Naive thymus-derived CD4-positive, alpha-beta T cell (primary cell): ENCODE results near the gene LGI2. TPM values are rescaled to one million over a fixed set of nuclear protein-coding genes. Genes with fewer than 3 reads are reported as not detected.

ENCODE experiments used
- ATAC-seq: fragments of 150-1000 bp; cut with Tn5 transposase; 2 replicates; pipeline ENCODE4 v1.10.0; 2021; ENCODE audit warnings: mild to moderate bottlenecking, moderate library complexity
- CTCF ChIA-PET: fragments of 350-600 bp; sonication (Branson Sonifier 250); formaldehyde crosslinking; loops from one replicate; lab custom pipeline; 2021; ENCODE audit warnings: antibody characterized with exemption; lab: Charles Lee
- POLR2A ChIA-PET: fragments of 350-600 bp; sonication (Branson Sonifier 250); formaldehyde crosslinking; loops from one replicate; lab custom pipeline; 2021; ENCODE audit warnings: antibody characterized with exemption, inconsistent platforms; lab: Charles Lee
- DNase-seq, 9 donors: peaks; one replicate each; pipeline versions ENCODE4 v3.0.0 to v3.0.0-alpha.2; 2020 to 2022; ENCODE audit warnings: mixed read lengths in 1 of 9
- H3K27ac ChIP-seq: one replicate; pipeline ENCODE4 v1.7.0; 2013; ENCODE audit warnings: mild to moderate bottlenecking, low read depth, low read length, moderate library complexity
- H3K27me3 ChIP-seq, 2 donors: one replicate each; pipeline ENCODE4 v1.7.0; 2013; ENCODE audit warnings: low read length in 2 of 2, mild to moderate bottlenecking in 2 of 2, moderate library complexity in 2 of 2; ENCODE audit not compliant: control insufficient read depth in 2 of 2, insufficient read depth in 2 of 2
- H3K36me3 ChIP-seq, 3 experiments: 1 replicate in 2 of 3; 2 replicates in 1 of 3; pipeline ENCODE4 v1.7.0; 2013; ENCODE audit warnings: low read length in 3 of 3, mild to moderate bottlenecking in 3 of 3, moderate library complexity in 1 of 3; ENCODE audit not compliant: insufficient read depth in 3 of 3, control insufficient read depth in 2 of 3
- H3K4me1 ChIP-seq, 2 donors: one replicate each; pipeline ENCODE4 v1.7.0; 2013; ENCODE audit warnings: low read length in 2 of 2, mild to moderate bottlenecking in 2 of 2, moderate library complexity in 1 of 2; ENCODE audit not compliant: control insufficient read depth in 2 of 2, insufficient read depth in 2 of 2
- H3K4me3 ChIP-seq: 2 replicates; pipeline ENCODE4 v1.7.0; 2013; ENCODE audit warnings: mild to moderate bottlenecking, low read length
- H3K9me3 ChIP-seq, 3 experiments: 1 replicate in 2 of 3; 2 replicates in 1 of 3; pipeline ENCODE4 v1.7.0; 2013; ENCODE audit warnings: low read length in 3 of 3; ENCODE audit not compliant: control insufficient read depth in 2 of 3
- H3K27ac Mint-ChIP-seq, 9 donors: one replicate each; pipeline ENCODE4 v1.8.0; 2020 to 2022; ENCODE audit warnings: mixed read lengths in 9 of 9, mild to moderate bottlenecking in 8 of 9, moderate library complexity in 5 of 9, inconsistent platforms in 2 of 9
- H3K27me3 Mint-ChIP-seq, 5 donors: one replicate each; pipeline ENCODE4 v1.8.0; 2021 to 2022; ENCODE audit warnings: mixed read lengths in 5 of 5, mild to moderate bottlenecking in 1 of 5
- H3K36me3 Mint-ChIP-seq, 5 donors: one replicate each; pipeline ENCODE4 v1.8.0; 2020 to 2022; ENCODE audit warnings: mixed read lengths in 5 of 5, mild to moderate bottlenecking in 3 of 5, inconsistent platforms in 1 of 5
- H3K4me1 Mint-ChIP-seq, 7 donors: one replicate each; pipeline ENCODE4 v1.8.0; 2020 to 2022; ENCODE audit warnings: mixed read lengths in 7 of 7, mild to moderate bottlenecking in 3 of 7, inconsistent platforms in 1 of 7
- H3K4me3 Mint-ChIP-seq, 10 donors: one replicate each; pipeline ENCODE4 v1.8.0; 2020 to 2022; ENCODE audit warnings: mild to moderate bottlenecking in 10 of 10, mixed read lengths in 10 of 10, moderate library complexity in 6 of 10, inconsistent platforms in 2 of 10
- H3K9me3 Mint-ChIP-seq, 11 donors: one replicate each; pipeline ENCODE4 v1.8.0; 2020 to 2022; ENCODE audit warnings: mixed read lengths in 11 of 11, mild to moderate bottlenecking in 4 of 11, inconsistent platforms in 1 of 11, moderate library complexity in 1 of 11
- intact Hi-C, 2 donors: fragments of 100-400 bp; cut with micrococcal nuclease; formaldehyde crosslinking; loops; one replicate each; pipeline ENCODE4 v1.15.1; 2023
- polyA plus RNA-seq, 2 donors: library from polyadenylated mRNA; unstranded; fragments of 300-500 nt; fragmentation: Illumina TruSeq; gene quantifications; one replicate each; pipeline ENCODE4 v1.2.3, GENCODE V29; 2021
- total RNA-seq, 6 experiments: library from RNA in 5 of 6; stranded (reverse) in 5 of 6; gene quantifications; 1 replicate in 5 of 6; 2 replicates in 1 of 6; pipeline ENCODE4 v1.2.3 and lab custom pipeline; 2021 to 2026

Gene LGI2, protein sequence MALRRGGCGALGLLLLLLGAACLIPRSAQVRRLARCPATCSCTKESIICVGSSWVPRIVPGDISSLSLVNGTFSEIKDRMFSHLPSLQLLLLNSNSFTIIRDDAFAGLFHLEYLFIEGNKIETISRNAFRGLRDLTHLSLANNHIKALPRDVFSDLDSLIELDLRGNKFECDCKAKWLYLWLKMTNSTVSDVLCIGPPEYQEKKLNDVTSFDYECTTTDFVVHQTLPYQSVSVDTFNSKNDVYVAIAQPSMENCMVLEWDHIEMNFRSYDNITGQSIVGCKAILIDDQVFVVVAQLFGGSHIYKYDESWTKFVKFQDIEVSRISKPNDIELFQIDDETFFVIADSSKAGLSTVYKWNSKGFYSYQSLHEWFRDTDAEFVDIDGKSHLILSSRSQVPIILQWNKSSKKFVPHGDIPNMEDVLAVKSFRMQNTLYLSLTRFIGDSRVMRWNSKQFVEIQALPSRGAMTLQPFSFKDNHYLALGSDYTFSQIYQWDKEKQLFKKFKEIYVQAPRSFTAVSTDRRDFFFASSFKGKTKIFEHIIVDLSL
- total RNA-seq, result not detected
- not detected for polyA plus RNA-seq
- not detected for total RNA-seq (lab: John Stamatoyannopoulos, UW)

DNA sequence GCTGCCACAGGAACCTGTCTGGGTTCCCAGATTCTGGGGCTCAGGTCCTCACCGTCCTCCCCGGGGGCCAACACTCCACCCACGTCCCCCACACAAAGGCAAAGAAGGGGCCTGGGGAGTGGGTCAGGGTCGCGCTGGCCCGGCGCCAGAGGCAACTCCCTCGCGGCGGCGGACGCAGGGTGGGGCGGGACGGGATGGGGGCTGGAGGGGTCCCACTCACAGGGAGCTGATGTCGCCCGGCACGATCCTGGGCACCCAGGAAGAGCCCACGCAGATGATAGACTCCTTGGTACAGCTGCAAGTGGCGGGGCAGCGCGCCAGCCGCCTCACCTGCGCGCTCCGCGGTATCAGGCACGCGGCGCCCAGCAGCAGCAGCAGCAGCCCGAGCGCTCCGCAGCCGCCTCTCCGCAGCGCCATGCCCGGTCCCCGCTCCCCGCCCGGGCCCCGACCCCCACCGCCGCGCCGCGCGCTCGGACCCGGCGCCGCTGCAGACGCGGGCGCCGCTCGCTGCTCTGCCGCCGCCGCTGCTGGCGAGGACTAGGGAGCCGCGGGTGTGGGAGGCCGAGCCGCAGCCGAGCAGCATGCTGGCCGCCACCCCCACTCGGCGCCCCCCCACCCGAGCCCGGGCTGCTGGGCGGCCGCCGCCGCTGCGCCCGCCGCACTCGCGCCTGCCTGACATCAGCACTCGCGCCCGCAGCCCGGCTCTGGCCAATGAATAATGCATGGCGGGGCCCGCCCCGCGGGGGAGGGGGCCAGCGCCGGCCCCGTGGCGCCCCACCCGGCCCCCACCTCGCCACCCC lies at the start of gene LGI2:
Gene LGI2, minus strand, starts transcription at position 670 of the 800 bp plus-strand sequence. Its CDS starts 253 bp downstream, at position 417.
- Mint-ChIP-seq H3K36me3 (no peaks in the 10 kb centered on the region), H3K4me1 (peaks cover 0 to 10% (median 6%) of the 10 kb centered on the region in 7 donors), H3K4me3 (peak within 1 kb of the TSS; percentile 9 to 71 (median 44)), H3K27ac (no peak within 1 kb of the TSS), H3K9me3 (peaks cover 5 to 19% (median 11%) of the 10 kb centered on the region in 11 donors), H3K27me3 (peaks cover 65 to 83% (median 73%) of the 10 kb centered on the region in 5 donors)
- peaks cover 0 to 4% of the 10 kb centered on the region in 2 donors for H3K27me3 ChIP-seq
- ChIA-PET CTCF (no interaction called here), POLR2A (no interaction called here)
- H3K4me3 ChIP-seq, result no peak within 1 kb of the TSS
- no peak within 1 kb of the TSS for H3K27ac ChIP-seq
- H3K4me1 ChIP-seq, result no peaks in the 10 kb centered on the region
- H3K9me3 ChIP-seq, result no peaks in the 10 kb centered on the region
- intact Hi-C loops, result no loop called here
- no peaks in the 10 kb centered on the region for H3K36me3 ChIP-seq
- peak; percentile 10 for ATAC-seq
- no peak for DNase-seq

DNA sequence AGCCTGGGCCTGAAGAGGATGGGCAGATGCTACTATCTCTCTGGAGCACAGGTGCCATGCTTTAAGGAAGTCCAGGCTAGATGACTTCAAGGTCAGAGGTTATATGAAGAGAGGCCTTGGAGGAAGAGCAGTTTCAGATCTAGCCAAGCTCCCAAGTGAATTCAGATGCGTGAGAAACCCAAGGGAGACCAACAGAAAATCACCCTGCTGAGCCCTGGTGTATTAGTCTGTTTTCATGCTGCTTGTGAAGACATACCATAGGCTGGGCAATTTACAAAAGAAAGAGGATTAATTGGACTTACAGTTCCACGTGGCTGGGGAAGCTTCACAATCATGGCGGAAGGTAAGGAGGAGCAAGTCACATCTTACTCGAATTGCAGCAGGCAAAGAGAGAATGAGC lies 47.8 kb upstream of the LGI2 start:
- CTCF ChIA-PET, result no interaction called here

DNA sequence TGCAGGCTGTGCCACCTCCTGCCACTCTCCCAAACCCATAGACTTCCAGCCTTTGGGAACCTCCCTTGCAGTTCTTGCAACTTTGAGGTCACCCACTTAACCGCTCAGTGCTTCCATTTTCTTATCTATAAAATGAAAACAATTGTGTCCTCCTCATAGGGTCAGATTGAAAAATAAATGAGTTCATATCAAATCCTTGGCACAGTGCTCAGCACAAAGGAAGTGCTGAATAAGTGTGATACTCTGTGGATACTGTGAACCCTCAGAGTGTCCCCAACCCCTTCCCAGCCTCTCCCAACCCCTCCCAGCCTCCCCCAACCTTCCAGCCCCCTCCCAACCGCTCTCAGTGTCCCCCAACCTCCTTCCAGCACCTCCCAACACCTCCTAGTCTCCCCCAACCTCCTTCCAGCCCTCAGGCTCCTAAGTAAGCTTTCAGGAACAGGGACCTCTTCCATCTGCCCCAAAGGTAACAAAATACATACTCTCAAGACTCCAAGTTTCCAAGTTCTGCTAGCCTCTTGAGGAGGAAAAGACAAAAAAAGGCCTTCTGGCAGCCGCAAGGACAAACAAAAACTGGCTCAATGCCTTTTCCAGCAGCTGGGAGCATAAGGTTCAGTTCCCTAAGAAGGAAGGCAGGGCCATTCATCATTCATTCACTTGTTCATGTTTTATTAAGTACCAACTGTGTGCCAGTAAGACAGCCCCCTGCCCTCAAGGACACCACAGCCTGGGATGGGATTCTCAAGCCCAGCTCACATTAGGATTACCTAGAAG lies 46.1 kb upstream of the LGI2 start:
- no peaks in the 10 kb centered on the region for H3K27me3 ChIP-seq
- no peak for ATAC-seq
- Mint-ChIP-seq H3K36me3 (no peaks in the 10 kb centered on the region), H3K27me3 (peaks cover 10 to 30% (median 24%) of the 10 kb centered on the region in 5 donors), H3K27ac (no peak overlapping the region), H3K4me1 (no peaks in the 10 kb centered on the region), H3K4me3 (no peak overlapping the region), H3K9me3 (peaks cover 0 to 6% (median 1%) of the 10 kb centered on the region in 11 donors)
- CTCF ChIA-PET, result no interaction called here
- H3K36me3 ChIP-seq, result no peaks in the 10 kb centered on the region
- intact Hi-C loops, result no loop called here
- no peak for DNase-seq
- no peak overlapping the region for H3K27ac ChIP-seq
- H3K4me1 ChIP-seq, result no peaks in the 10 kb centered on the region
- no peaks in the 10 kb centered on the region for H3K9me3 ChIP-seq
- no peak overlapping the region for H3K4me3 ChIP-seq
- POLR2A ChIA-PET, result no interaction called here

More for the DNA sequence above, 47.8 kb upstream of the LGI2 start:
- ATAC-seq, result no peak
- H3K4me3 ChIP-seq, result no peak overlapping the region
- Mint-ChIP-seq H3K4me1 (no peaks in the 10 kb centered on the region), H3K4me3 (no peak overlapping the region), H3K9me3 (peaks cover 0 to 3% (median 0%) of the 10 kb centered on the region in 11 donors), H3K27me3 (peaks cover 8 to 35% (median 32%) of the 10 kb centered on the region in 5 donors), H3K36me3 (no peaks in the 10 kb centered on the region), H3K27ac (no peak overlapping the region)
- H3K9me3 ChIP-seq, result no peaks in the 10 kb centered on the region
- DNase-seq, result no peak
- no peaks in the 10 kb centered on the region for H3K36me3 ChIP-seq
- no peaks in the 10 kb centered on the region for H3K4me1 ChIP-seq
- POLR2A ChIA-PET, result no interaction called here
- intact Hi-C loops, result no loop called here
- no peak overlapping the region for H3K27ac ChIP-seq
- no peaks in the 10 kb centered on the region for H3K27me3 ChIP-seq

DNA sequence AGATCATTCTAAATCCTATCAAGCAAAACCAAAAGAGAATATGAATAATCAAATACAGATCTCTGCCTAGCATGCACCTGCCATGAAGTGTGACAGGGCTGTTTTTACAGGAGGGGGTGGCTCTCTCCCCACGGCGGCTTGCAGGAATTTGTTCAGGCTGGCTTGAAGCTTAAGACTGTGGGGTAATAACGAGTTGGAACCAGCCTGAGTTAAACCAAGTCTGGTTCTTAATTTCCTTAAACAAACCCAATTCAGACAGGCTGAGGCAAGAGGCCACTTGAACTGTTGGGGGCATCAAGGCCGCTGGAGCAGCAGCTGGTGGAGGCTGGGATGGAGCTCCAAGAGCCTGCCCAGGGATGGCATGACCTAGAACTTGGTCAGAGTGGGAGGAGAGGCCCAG lies 45.1 kb upstream of the LGI2 start:
- ChIA-PET POLR2A (no interaction called here), CTCF (no interaction called here)
- ATAC-seq (no peak), DNase-seq (no peak)
- no peak overlapping the region for H3K4me3 Mint-ChIP-seq
- H3K9me3 ChIP-seq, result no peaks in the 10 kb centered on the region
- no peaks in the 10 kb centered on the region for H3K36me3 ChIP-seq
- no peaks in the 10 kb centered on the region for H3K4me1 ChIP-seq
- H3K9me3 Mint-ChIP-seq, result peaks cover 0 to 6% (median 1%) of the 10 kb centered on the region in 11 donors
- H3K4me1 Mint-ChIP-seq, result no peaks in the 10 kb centered on the region
- no peak overlapping the region for H3K27ac Mint-ChIP-seq
- no peak overlapping the region for H3K27ac ChIP-seq
- H3K27me3 ChIP-seq, result no peaks in the 10 kb centered on the region
- H3K4me3 ChIP-seq, result no peak overlapping the region
- H3K27me3 Mint-ChIP-seq, result peaks cover 10 to 30% (median 21%) of the 10 kb centered on the region in 5 donors
- intact Hi-C loops, result no loop called here
- no peaks in the 10 kb centered on the region for H3K36me3 Mint-ChIP-seq

DNA sequence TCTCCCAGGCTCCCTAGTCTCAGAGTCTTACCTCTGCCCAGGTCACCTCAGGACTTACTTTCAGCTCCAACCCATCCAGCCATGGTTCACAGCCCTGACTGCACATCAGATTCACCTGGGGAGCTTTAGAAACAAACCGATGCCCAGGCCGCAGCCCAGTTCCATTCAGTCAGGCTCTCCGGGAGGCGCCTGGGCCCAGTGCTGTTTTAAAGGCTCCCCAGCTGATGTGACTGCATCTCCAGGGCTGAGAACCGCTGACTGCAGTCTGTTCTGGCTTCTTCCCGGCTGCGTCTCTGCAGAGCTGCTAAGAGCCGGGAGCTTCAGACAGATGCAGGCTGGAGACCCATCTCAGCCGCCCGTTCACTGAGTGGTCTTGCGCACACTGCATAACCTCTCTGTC lies 44.4 kb upstream of the LGI2 start:
- H3K4me1 ChIP-seq, result no peaks in the 10 kb centered on the region
- no peaks in the 10 kb centered on the region for H3K9me3 ChIP-seq
- ChIA-PET CTCF (no interaction called here), POLR2A (no interaction called here)
- H3K4me3 Mint-ChIP-seq, result no peak overlapping the region
- H3K4me3 ChIP-seq, result no peak overlapping the region
- intact Hi-C loops, result no loop called here
- H3K27me3 ChIP-seq, result no peaks in the 10 kb centered on the region
- peaks cover 0 to 6% (median 1%) of the 10 kb centered on the region in 11 donors for H3K9me3 Mint-ChIP-seq
- no peaks in the 10 kb centered on the region for H3K36me3 ChIP-seq
- no peak for ATAC-seq
- H3K4me1 Mint-ChIP-seq, result no peaks in the 10 kb centered on the region
- H3K27ac ChIP-seq, result no peak overlapping the region
- no peak overlapping the region for H3K27ac Mint-ChIP-seq
- no peaks in the 10 kb centered on the region for H3K36me3 Mint-ChIP-seq
- peaks cover 8 to 32% (median 25%) of the 10 kb centered on the region in 5 donors for H3K27me3 Mint-ChIP-seq
- no peak for DNase-seq

DNA sequence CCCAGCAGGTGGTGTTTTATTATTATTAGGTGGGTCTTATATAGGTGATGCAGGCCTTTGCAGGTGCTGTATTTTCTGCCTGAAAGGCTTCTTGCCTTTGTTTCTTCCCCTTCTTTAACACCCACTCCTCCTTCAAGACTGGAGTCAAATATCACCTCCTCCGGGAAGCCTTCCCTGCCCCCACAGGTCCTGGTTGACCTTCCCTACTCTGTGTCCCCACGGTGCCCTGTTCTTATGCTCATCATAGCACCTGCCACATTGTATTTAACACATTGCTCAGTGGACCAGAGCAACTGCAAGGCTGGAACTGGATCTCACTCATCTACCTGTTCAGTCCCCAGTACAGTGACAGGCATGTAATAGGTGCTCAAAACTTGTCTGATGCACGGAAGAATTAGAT lies 39.8 kb upstream of the LGI2 start:
- CTCF ChIA-PET, result no interaction called here
- DNase-seq, result no peak

More for the DNA sequence above, 39.8 kb upstream of the LGI2 start:
- no peaks in the 10 kb centered on the region for H3K27me3 ChIP-seq
- no peak for ATAC-seq
- H3K36me3 Mint-ChIP-seq, result no peaks in the 10 kb centered on the region
- H3K4me3 Mint-ChIP-seq, result no peak overlapping the region
- H3K36me3 ChIP-seq, result no peaks in the 10 kb centered on the region
- intact Hi-C loops, result no loop called here
- no peaks in the 10 kb centered on the region for H3K4me1 ChIP-seq
- H3K4me3 ChIP-seq, result no peak overlapping the region
- H3K9me3 Mint-ChIP-seq, result peaks cover 0 to 6% (median 0%) of the 10 kb centered on the region in 11 donors
- no peaks in the 10 kb centered on the region for H3K9me3 ChIP-seq
- no peak overlapping the region for H3K27ac Mint-ChIP-seq
- H3K27ac ChIP-seq, result no peak overlapping the region
- POLR2A ChIA-PET, result no interaction called here
- no peaks in the 10 kb centered on the region for H3K4me1 Mint-ChIP-seq
- peaks cover 4 to 30% (median 20%) of the 10 kb centered on the region in 5 donors for H3K27me3 Mint-ChIP-seq
